Activated T-helper 17 cell treated with anti-CD3 and anti-CD28 coated beads, Interleukin-2, amount 50 U/mL, for 72 hours (primary cell): ENCODE measurements around the gene CCT6B. TPM values are rescaled to one million over a fixed set of nuclear protein-coding genes. Genes with fewer than 3 reads are reported as not detected.

Experiments
- ATAC-seq: fragments of 150-1000 bp; cut with Tn5 transposase; replicated peaks from 2 replicates; pipeline ENCODE4 v1.10.0; 2021; ENCODE audit warnings: mild to moderate bottlenecking, moderate library complexity
- H3K27ac Mint-ChIP-seq: one replicate; pipeline ENCODE4 v1.8.0; 2022; ENCODE audit warnings: mixed read lengths
- H3K27me3 Mint-ChIP-seq: one replicate; pipeline ENCODE4 v1.8.0; 2022; ENCODE audit warnings: mixed read lengths
- H3K36me3 Mint-ChIP-seq: one replicate; pipeline ENCODE4 v1.8.0; 2022; ENCODE audit warnings: low read depth, mild to moderate bottlenecking, mixed read lengths
- H3K4me1 Mint-ChIP-seq: one replicate; pipeline ENCODE4 v1.8.0; 2022; ENCODE audit warnings: mixed read lengths
- H3K4me3 Mint-ChIP-seq: one replicate; pipeline ENCODE4 v1.8.0; 2022; ENCODE audit warnings: mild to moderate bottlenecking, mixed read lengths
- H3K9me3 Mint-ChIP-seq: one replicate; pipeline ENCODE4 v1.8.0; 2022; ENCODE audit warnings: mixed read lengths
- total RNA-seq, 2 donors: library from RNA; stranded (reverse); gene quantifications; one replicate each; pipeline ENCODE4 v1.2.3, GENCODE V29; 2022

The CCT6B gene
- total RNA-seq, 2 donors from 2014 or later = 0.76 to 1.7 TPM

DNA sequence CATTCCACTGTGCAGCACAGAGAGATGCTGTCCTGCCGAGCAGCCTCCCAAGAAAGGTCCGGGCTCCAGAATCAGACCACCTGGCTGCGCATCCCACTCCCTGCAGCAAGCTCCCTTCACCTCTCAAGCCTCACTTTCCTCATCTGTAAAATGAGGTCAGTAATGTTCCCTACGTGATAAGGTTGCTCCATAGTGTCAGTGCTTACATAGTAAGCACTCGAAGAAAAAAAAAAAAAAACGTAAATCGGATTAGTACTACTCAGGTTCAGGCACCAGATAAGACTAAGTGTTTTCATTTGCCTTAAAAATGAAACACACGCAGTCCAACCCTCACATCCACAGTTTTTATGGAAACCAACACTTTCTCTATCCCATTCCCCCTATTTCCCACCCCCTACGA, 76.7 kb downstream of the CCT6B start:
- no peaks in the 10 kb centered on the region for H3K4me1 Mint-ChIP-seq
- H3K36me3 Mint-ChIP-seq = no peaks in the 10 kb centered on the region
- H3K9me3 Mint-ChIP-seq = no peaks in the 10 kb centered on the region
- no peak for ATAC-seq
- peaks cover 39% of the 10 kb centered on the region for H3K27me3 Mint-ChIP-seq
- H3K4me3 Mint-ChIP-seq = no peak overlapping the region
- no peak overlapping the region for H3K27ac Mint-ChIP-seq

- Mint-ChIP-seq H3K36me3 (no peaks in the 10 kb centered on the region), H3K4me1 (no peaks in the 10 kb centered on the region), H3K27me3 (peaks cover 35% of the 10 kb centered on the region), H3K4me3 (no peak overlapping the region), H3K27ac (no peak overlapping the region), H3K9me3 (no peaks in the 10 kb centered on the region)
- no peak for ATAC-seq
Measured at GRCh38 chr17:34883106-34884000, 77.9 kb downstream of the CCT6B start.

DNA sequence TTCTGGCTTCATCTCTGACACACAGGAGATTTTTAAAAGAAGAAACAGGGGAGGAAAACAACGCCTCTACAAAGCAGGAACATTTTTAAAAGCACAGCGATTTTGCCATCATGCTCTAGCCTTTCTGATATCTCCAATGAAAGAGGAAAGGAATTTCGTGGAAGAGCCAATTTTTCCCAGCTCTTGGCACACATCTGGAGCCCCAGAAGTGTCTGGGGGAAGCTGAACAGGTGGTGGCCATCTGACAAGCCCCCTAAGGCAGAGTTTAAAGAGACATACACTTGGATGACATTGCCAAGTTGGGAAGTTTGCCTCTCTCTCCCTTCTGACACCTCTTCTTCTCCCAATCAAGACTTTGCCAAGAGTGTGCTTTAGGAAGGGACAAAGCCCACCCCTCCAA, 82.1 kb downstream of the CCT6B start:
- Mint-ChIP-seq H3K4me3 (no peak overlapping the region), H3K27me3 (peaks cover 19% of the 10 kb centered on the region), H3K36me3 (no peaks in the 10 kb centered on the region), H3K4me1 (no peaks in the 10 kb centered on the region), H3K27ac (no peak overlapping the region), H3K9me3 (no peaks in the 10 kb centered on the region)
- no peak for ATAC-seq

Other genes with a start within 250 kb of the CCT6B start
- 10 to 100 TPM; 20.1 to 23.2 TPM for gene ZNF830, start 80 bp upstream of the CCT6B start, total RNA-seq
- gene LIG3, start 19.1 kb upstream of the CCT6B start, total RNA-seq = 10 to 100 TPM; 52.9 to 54.3 TPM
- 10 to 100 TPM; 32.9 to 51.1 TPM for gene RFFL, start 102.2 kb upstream of the CCT6B start, total RNA-seq
- gene RAD51D, start 158.4 kb upstream of the CCT6B start, total RNA-seq = 10 to 100 TPM; 23.9 to 36.6 TPM
- gene FNDC8, start 160.2 kb upstream of the CCT6B start, total RNA-seq = not detected
- gene NLE1, start 180.8 kb upstream of the CCT6B start, total RNA-seq = 10 to 100 TPM; 15.8 to 38.9 TPM
- gene UNC45B, start 186.4 kb upstream of the CCT6B start, total RNA-seq = not detected
- not detected for gene SLC35G3, start 232.9 kb upstream of the CCT6B start, total RNA-seq